Left lung (tissue), 14 donors: ENCODE results near the gene DNTT. TPM values are rescaled to one million over a fixed set of nuclear protein-coding genes. Genes with fewer than 3 reads are reported as not detected.

Experiments
- ATAC-seq: fragments of 200-7000 bp; cut with Tn5 transposase; one replicate; pipeline ENCODE4 v1.9.1; 2020; ENCODE audit warnings: moderate library complexity
- DNase-seq, 4 donors: peaks; one replicate each; pipeline ENCODE4 v3.0.0-alpha.2; 2013 to 2020
- H3K27ac ChIP-seq, 2 donors: fragments of 200-600 bp; sonication (generic) in 1 of 2; one replicate each; pipeline versions ENCODE4 v1.5.0 to v1.8.0; 2020 to 2021
- H3K27me3 ChIP-seq, 2 donors: fragments of 200-600 bp; sonication (generic) in 1 of 2; one replicate each; pipeline versions ENCODE4 v1.5.0 to v1.8.0; 2020 to 2021
- H3K36me3 ChIP-seq, 2 donors: fragments of 200-600 bp; sonication (generic) in 1 of 2; one replicate each; pipeline versions ENCODE4 v1.5.0 to v1.8.0; 2020 to 2021
- H3K4me1 ChIP-seq, 2 donors: fragments of 200-600 bp; one replicate each; pipeline ENCODE4 v1.8.0; 2021
- H3K4me3 ChIP-seq, 2 donors: fragments of 200-600 bp; sonication (generic) in 1 of 2; one replicate each; pipeline versions ENCODE4 v1.5.0 to v1.8.0; 2020 to 2021; ENCODE audit warnings: mild to moderate bottlenecking in 1 of 2
- H3K9me3 ChIP-seq, 2 donors: fragments of 200-600 bp; sonication (generic) in 1 of 2; one replicate each; pipeline versions ENCODE4 v1.5.0 to v1.8.0; 2020 to 2021
- intact Hi-C, 2 donors: fragments of 100-400 bp; cut with DNase I; formaldehyde crosslinking; loops; one replicate each; pipeline versions ENCODE4 v1.11.2 to v1.14.2; 2022
- long read RNA-seq, 12 donors: library from polyadenylated mRNA in 2 of 12; unstranded in 2 of 12; transcript quantifications; one replicate each; pipeline ENCODE4 v2.0.0 and lab custom pipeline, GENCODE V29; 2019 to 2026
- polyA plus RNA-seq, 6 donors: library from polyadenylated mRNA; unstranded; fragments of 120-200 nt; gene quantifications; one replicate each; pipeline ENCODE4 v1.2.1, GENCODE V29; 2013; ENCODE audit not compliant: insufficient read length in 6 of 6
- total RNA-seq, 2 donors: library from RNA; stranded (reverse); fragmentation: NEBNext Ultra II Directional; extraction: Animal tissue kit (Norgen Biotek cat#: 25700); gene quantifications; one replicate each; pipeline ENCODE4 v1.2.1, GENCODE V29; 2021
- TF ChIP-seq, protein P1 (sequence below), 2 donors: fragments of 200-600 bp; sonication (generic) in 1 of 2; IDR thresholded peaks; one replicate each; pipeline versions ENCODE4 v1.5.0 to v1.8.0; 2021; ENCODE audit warnings: antibody characterized with exemption in 2 of 2
- donor health status: DM: no; HTN: yes; CAD: no.
- donor health status: DM: no; HTN: no; CAD: no.

The DNTT gene
- total RNA-seq (not detected), polyA plus RNA-seq (under 1 TPM in 5 of 6 donors, not detected in 1; 0.08 to 0.20 (median 0.11) TPM)
- long read RNA-seq, donor 1, result 0 reads
- long read RNA-seq, donor 2, result 0 reads
- long read RNA-seq, donor 3, result 0 reads
- long read RNA-seq, donor 4, result 0 reads
- long read RNA-seq, donor 5, result 0 reads
- long read RNA-seq, donor 6, result 0 reads
- long read RNA-seq, donor 7, result 0 reads
- long read RNA-seq, donor 8, result 0 reads
- long read RNA-seq, donor 9, result 0 reads
- long read RNA-seq, donor 10, result 0 reads
- long read RNA-seq, donor 11, result 0 reads
- long read RNA-seq, donor 12, result 0 reads

GRCh38 chr10:96304230-96304629 is at the start of gene DNTT:
Gene DNTT, plus strand, starts transcription at chr10:96304434. Its CDS starts 64 bp downstream, at chr10:96304498.
- intact Hi-C loops, result no loop called here
- DNase-seq, result no peak
- Histone ChIP-seq H3K27me3 (no peaks in the 10 kb centered on the region), H3K36me3 (no peaks in the 10 kb centered on the region), H3K9me3 (no peaks in the 10 kb centered on the region), H3K27ac (no peak within 1 kb of the TSS), H3K4me1 (peaks cover under 1 to 8% of the 10 kb centered on the region in 2 donors), H3K4me3 (no peak within 1 kb of the TSS)
- TF ChIP-seq, protein P1, sequence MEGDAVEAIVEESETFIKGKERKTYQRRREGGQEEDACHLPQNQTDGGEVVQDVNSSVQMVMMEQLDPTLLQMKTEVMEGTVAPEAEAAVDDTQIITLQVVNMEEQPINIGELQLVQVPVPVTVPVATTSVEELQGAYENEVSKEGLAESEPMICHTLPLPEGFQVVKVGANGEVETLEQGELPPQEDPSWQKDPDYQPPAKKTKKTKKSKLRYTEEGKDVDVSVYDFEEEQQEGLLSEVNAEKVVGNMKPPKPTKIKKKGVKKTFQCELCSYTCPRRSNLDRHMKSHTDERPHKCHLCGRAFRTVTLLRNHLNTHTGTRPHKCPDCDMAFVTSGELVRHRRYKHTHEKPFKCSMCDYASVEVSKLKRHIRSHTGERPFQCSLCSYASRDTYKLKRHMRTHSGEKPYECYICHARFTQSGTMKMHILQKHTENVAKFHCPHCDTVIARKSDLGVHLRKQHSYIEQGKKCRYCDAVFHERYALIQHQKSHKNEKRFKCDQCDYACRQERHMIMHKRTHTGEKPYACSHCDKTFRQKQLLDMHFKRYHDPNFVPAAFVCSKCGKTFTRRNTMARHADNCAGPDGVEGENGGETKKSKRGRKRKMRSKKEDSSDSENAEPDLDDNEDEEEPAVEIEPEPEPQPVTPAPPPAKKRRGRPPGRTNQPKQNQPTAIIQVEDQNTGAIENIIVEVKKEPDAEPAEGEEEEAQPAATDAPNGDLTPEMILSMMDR (IDR thresholded peaks at IDR 0.05), result no peak
- ATAC-seq, result no peak

DNA sequence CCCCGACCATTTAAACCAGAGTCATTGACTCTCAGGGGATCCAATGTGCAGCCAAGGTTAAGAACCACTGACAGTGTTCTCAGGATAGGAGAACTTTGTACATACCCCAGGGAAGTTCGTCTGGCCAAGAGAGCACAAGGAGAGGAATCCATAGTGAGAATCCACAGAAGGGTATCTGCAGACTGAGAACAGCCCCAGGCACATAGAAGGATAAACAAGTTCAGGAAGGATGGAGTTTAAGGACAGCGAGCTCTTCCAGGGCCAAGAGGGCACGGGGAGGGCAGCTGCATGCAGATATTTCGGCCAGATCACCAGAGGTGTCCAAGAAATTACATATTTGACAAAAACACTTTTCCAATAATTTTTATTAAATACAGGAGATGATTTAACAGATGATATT is 49.3 kb upstream of the DNTT start:
- no peak for ATAC-seq
- no peak for DNase-seq
- no peak overlapping the region for H3K27ac ChIP-seq
- H3K4me1 ChIP-seq, result peaks cover 0 to 17% of the 10 kb centered on the region in 2 donors
- intact Hi-C loops, result no loop called here
- no peaks in the 10 kb centered on the region for H3K36me3 ChIP-seq
- no peaks in the 10 kb centered on the region for H3K9me3 ChIP-seq
- H3K27me3 ChIP-seq, result no peaks in the 10 kb centered on the region
- H3K4me3 ChIP-seq, result no peak overlapping the region
- TF ChIP-seq, protein P1 (IDR thresholded peaks at IDR 0.05), result no peak

GRCh38 chr10:96255549-96256333 is 48.5 kb upstream of the DNTT start:
- DNase-seq, result no peak
- Histone ChIP-seq H3K9me3 (no peaks in the 10 kb centered on the region), H3K4me1 (peaks cover 0 to 17% of the 10 kb centered on the region in 2 donors), H3K4me3 (no peak overlapping the region), H3K27me3 (no peaks in the 10 kb centered on the region), H3K27ac (no peak overlapping the region), H3K36me3 (no peaks in the 10 kb centered on the region)
- intact Hi-C loops, result no loop called here
- no peak for ATAC-seq
- TF ChIP-seq, protein P1 (IDR thresholded peaks at IDR 0.05), result no peak

DNA sequence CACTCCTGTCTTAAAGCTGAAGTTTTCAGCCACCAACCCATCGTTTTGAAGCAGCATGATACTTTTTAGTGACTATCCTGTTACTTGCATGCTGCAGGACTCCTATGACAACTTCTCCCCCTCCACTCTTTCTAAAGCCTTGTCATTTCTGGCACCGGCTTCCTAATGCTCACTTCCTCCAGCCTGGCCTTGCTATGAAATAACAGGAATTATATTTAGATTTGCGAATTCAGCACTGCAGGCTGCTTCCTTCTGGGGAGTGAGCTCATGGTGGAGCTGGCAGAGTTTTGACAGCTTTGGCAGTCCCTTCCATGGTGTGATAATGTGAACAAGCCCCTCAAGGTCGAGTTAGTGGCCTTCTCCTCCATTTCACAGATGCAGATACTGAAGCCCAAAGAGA is 46.3 kb upstream of the DNTT start:
- ATAC-seq (peak; percentile 72), DNase-seq (peak in 2 of 4 donors; percentile 46 to 51)
- intact Hi-C loops, result no loop called here
- no peaks in the 10 kb centered on the region for H3K27me3 ChIP-seq
- H3K36me3 ChIP-seq, result no peaks in the 10 kb centered on the region
- no peak overlapping the region for H3K4me3 ChIP-seq
- no peaks in the 10 kb centered on the region for H3K9me3 ChIP-seq
- TF ChIP-seq, protein P1 (IDR thresholded peaks at IDR 0.05), result no peak
- H3K4me1 ChIP-seq, result peaks cover 0 to 17% of the 10 kb centered on the region in 2 donors
- peak overlapping the region in 1 of 2 donors; percentile 4 for H3K27ac ChIP-seq

- DNase-seq, result no peak
- H3K4me3 ChIP-seq, result no peak overlapping the region
- TF ChIP-seq, protein P1 (IDR thresholded peaks at IDR 0.05), result no peak
- H3K4me1 ChIP-seq, result peaks cover 0 to 17% of the 10 kb centered on the region in 2 donors
- ATAC-seq, result no peak
- H3K27me3 ChIP-seq, result no peaks in the 10 kb centered on the region
- no peaks in the 10 kb centered on the region for H3K36me3 ChIP-seq
- intact Hi-C loops, result no loop called here
- no peaks in the 10 kb centered on the region for H3K9me3 ChIP-seq
- H3K27ac ChIP-seq, result no peak overlapping the region
These were observed 45.1 kb upstream of the DNTT start for GRCh38 chr10:96259150-96259549.
